HG02678 (cell line): Measurements from ENCODE around the gene FARP2.
"Not testable (repeated sequence)": the region's sequence is repeated elsewhere in the genome, so short reads cannot be mapped to it uniquely, and the experiment has no call there.

Experiments
- ATAC-seq: cut with Tn5 transposase; IDR thresholded peaks from one replicate; pipeline ENCODE4 v1.9.1; 2021; ENCODE audit warnings: mild to moderate bottlenecking, moderate library complexity; ENCODE audit not compliant: unreplicated experiment

The FARP2 gene

GRCh38 chr2:241498115-241499070 is 142.3 kb downstream of the FARP2 start:
- no peak for ATAC-seq

DNA sequence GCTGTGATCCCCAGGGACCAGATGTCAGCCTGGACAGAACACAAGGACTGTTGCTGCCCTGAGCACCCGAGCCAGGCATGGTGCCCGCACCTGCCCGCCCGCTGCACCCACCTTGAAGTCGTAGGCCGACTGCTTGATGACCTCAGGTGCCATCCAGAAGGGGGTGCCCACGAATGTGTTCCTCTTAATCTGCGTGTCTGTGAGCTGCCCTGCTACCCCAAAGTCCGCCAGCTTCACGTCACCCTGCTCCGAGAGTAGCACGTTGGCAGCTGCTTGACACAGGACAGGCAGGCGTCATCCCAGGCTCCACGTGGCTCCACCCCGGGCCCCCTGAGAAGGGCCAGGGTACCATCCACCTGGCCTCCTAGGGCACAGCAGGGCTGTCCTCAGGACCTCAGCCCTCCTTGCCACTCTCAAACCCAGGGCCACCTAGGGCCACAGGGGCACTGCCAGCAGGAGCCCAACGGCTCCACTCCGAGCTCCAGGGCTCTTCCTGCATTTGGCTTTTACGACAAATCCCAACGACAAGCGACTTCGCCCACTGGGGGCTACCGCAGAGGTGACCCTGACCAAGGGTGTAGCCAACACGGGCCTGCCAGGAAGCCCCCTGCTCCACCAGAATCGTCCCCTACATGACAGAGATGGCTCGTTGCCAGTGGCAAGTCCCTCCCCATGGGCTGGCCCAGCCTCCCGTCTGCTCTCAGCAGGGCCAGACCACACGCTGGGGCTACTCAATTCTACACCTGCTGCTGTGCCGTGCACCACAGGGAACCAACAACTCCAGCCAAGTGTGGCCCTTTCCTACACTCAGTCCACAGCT is 143.3 kb downstream of the FARP2 start:
- ATAC-seq, result no peak

DNA sequence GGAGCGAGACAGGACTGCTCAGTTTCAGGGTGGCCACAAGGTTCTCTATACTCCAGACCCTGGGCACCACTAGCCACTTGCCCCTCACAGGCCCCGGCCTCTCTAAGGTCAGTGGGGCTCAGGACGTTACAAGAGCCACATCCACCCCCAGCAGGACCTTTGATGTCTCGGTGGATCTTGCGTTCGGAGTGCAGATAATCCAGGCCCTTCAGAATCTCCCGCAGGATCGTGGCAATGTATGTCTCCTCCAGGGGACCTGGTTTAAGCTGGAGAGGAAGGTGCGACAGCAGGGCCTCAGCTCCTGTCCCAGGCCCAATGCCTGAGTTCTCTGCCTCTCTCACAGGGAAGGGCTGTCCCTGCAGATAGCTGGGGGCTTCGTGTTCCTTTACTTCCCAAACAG is 143.9 kb downstream of the FARP2 start:
- no peak for ATAC-seq

DNA sequence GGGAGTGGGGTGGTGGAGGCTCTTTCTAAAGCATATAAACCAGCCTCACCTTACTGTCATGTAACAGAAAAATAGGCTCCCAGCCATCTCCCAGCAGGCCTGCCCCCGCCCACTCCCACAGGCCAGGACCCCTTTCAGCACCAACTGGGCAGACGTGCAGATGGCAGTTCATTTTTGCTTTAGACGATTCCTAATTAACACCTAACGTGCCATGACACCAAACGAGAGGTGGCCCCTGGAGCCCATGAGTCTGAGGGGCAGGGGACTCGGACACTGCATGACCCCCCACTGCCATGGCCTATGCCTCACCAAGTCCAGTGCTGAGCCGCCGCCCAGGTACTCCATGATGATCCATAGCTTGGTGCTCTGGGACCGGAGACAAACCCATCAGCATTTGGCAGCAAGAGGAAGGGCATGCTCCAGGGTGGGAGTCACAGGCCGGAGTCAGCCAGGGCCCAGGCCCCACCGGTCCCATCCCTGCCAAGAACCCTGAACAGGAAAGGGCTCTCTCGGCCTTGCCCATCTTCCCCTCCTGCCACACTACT is 144.4 kb downstream of the FARP2 start:
- ATAC-seq, result no peak

GRCh38 chr2:241501099-241501541 is 145.0 kb downstream of the FARP2 start:
- ATAC-seq, result no peak

DNA sequence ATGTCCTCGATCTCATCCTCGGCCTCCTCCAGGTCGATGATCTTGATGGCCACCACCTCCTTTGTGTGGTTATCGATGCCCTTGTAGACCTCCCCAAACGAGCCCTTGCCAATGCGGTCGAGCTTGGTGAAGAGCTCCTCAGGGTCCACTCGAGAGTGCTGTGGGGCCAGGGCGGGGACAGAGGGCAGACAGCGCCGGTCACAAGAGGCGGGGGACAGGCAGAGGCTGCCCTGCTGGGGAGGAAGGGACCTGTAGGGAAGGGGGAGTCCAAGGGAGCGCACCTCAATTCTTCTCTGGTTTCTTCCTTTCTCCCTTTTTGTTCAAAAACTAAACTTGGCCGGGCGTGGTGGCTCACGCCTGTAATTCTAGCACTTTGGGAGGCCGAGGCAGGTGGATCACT is 145.5 kb downstream of the FARP2 start:
- no peak for ATAC-seq

- ATAC-seq, result no peak
Observed at GRCh38 chr2:241502281-241502680, 146.2 kb downstream of the FARP2 start.

DNA sequence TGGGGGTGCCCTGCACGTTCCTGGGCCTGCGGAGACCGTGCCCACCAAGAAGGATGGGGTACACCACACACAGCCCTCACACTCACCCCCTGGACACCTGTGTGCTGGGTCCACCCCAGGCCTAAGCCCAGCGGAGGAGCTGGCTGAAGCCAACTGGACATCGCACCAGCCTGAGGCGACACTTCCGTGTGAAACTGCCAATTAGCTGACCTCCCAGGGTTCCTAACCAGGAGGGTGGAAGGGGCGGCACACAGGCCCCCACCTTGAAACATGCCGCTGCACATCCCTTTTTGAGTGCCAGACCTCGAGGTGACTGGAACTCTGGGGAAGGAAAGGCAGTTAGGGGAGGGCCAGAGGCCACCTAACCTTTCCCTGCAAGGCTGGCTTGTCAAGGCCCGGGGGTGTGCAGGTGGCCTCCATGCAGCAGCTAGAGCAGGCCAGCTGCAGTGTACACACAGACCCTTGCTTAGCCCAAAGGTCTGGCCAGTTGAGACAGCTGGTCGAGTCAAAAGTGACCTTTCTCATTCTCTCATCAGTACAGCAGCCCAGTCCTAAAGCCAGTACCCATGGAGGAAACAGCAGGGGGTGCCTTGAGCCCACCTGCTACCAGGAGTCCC is 147.8 kb downstream of the FARP2 start:
- no peak for ATAC-seq

GRCh38 chr2:241505086-241505780 is 149.1 kb downstream of the FARP2 start:
- no peak for ATAC-seq

DNA sequence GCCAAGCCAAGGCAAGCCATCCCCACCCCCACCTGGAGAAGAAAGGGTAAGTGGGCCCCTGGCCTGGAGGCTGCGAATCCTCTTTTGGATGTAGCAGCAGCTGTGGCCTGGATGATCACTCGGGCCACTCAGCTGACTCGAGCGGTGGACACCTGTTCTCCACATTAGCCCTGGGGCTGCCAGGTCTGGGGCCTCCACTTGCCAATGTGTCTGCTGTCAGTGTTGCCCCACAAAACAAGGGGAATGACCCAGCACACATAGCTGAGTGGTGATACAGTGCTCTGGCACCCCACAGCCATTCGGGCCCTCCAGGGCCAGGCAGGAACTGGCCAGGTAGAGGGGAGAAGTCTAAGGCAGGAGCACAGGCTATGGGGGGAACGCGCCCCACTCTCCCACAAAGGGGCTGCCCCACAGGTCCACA is 149.7 kb downstream of the FARP2 start:
- no peak for ATAC-seq

DNA sequence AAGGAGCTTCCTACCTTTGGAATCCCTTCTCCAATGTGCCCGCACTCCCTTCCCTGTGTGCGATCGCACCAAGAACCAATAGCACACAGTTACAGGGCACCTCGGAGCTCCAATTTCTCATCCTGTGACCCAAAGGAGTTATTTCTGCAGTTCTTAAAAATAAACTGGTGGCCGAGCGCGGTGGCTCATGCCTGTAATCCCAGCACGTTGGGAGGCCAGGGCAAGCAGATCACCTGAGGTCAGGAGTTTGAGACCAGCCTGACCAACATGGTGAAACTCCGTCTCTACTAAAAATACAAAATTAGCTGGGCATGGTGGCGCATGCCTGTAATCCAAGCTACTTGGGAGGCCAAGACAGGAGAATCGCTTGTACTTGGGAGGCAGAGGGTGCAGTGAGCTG is 150.2 kb downstream of the FARP2 start:
- not testable (repeated sequence) for ATAC-seq

DNA sequence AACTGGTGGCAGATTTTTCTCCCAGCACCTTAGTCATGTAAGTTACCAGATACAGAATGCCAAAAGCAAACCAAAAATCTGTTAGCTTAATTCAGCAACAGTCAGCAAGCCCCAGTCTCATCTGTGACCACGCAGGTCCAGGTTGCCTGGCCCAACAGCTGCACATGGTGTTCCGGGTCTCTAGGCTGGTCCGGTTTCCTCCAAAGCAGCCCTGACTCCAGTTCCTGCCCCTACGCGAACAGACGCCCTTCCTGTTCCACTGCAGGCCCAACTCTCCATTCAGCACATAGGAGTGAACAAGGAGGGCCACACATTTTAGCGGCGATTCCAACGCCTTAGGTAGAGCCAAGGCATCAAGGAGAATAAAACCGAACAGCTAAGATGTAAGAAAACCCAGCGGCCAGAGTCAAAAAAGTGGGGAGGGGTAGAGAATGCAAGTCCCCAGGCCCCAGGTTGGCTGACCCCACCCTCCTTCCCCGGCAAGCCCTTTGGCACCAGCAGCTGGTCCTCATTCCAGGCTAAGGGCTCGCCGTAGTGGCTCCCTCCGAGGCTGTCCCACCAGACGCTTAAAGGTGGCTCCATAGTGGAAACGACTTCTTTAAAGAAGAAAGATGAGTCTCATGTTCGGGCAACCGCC is 150.8 kb downstream of the FARP2 start:
- no peak for ATAC-seq

- ATAC-seq, result peak; percentile 17
Observed at GRCh38 chr2:241507430-241508239, 151.6 kb downstream of the FARP2 start.

DNA sequence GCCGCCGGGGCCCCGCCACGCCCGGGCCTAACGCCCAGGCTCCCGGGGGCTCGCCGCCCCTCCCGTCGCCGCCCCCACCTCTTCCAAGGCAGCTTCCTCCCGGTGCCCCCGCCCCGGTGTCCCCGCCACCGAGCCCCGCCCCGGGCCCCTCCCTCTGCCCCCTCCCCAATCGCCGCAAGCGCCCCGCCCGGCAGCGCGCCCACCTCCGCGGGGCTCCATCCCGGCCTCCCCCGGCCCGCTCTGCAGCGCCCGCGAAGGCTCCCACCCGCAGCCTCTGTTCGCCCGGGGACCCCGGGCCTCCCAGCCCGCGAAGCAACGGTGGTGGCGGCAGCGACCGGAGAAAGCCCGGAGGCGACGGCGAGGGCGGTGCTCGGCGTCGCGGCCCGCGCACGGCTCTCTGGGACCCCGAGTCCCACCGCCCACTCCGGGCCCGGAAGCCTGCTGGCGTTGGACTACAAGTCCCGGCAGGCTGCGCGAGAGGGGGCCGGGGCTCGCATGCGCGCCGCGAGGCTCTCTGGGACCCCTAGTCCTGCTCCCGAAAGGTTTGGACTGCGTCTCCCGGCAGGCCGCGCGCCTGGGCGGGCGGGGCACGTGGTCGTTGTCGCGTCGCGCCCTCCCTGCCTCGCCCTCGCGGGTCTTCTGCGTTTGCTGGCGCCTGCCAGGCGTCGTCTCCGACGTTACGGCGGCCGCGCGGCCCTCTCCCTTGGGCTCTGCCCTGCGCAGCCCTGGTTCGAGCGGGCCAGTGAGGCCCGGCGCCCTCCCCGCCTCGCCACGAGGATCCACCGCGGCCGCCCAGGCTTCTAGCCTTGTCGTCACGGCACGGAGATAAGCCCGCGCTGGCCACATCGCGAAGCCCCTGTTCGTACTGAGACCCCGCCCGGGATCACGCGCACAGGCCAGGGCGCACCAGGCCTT is 152.4 kb downstream of the FARP2 start, which contains the start of gene STK25:
Gene STK25, minus strand, starts transcription at position 345 of the 915 bp plus-strand sequence. CDS start 549 bp downstream, outside the sequence.
- ATAC-seq, result peak; percentile 90

DNA sequence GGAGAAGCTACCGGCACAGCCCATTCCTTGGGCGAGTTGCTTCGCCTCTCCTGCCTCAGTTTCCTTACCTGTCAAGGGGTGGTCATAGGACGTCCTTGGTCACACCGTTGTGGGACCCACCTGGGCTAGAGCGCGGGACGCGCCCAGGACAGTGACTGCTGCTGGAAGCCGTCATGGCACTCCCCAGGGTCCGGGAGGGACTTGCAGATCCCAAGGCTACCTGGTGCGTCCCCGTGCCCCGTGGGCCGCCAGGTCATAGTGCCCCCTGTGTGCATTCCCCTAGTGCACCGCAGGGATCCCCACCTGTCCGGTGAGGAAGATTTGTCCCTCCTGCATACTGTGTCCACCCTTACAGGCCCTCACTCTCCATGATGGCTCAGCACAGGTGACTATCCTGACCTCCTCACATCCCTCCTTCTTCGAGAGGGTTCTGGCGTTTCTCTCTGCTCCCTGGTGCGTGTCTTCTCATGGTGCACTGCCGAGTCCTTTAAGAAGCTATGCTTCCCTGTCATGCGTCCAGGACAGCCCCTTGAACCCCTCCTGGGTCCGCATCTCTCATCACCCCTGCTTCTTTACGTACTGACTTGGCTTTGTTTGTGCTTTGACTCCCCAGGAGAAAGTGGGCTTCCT is 153.2 kb downstream of the FARP2 start:
- no peak for ATAC-seq

DNA sequence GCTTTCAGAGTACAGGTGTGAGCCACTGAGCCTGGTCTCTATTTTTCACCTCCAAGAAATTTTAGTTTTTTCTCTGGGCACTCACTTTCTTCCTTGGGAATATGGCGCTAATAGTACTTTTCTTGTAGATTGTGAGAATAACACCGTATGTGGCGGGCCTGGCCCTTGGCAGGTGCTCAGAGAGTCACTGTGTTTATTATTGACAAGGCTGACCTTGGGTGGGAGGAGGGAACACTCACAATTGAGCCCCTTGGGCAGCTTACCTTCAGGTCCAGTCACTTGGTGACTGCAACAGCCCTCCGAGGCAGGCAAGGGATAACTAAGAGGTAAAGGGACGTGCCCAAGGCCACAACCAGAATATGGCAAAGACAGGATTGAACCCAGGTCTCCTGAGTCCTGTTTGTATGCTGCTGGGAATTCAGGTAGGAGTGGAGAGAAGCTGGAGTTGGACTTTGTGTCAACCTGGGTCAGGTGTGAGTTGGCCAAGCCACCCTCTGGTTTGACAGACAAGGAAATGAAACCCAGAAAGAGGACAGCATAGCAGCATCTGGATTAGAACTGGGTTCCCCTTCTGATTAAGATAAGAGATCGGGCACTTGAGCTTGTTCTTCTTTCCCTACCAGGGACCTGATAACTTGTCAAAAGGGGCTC is 155.1 kb downstream of the FARP2 start:
- ATAC-seq, result no peak

DNA sequence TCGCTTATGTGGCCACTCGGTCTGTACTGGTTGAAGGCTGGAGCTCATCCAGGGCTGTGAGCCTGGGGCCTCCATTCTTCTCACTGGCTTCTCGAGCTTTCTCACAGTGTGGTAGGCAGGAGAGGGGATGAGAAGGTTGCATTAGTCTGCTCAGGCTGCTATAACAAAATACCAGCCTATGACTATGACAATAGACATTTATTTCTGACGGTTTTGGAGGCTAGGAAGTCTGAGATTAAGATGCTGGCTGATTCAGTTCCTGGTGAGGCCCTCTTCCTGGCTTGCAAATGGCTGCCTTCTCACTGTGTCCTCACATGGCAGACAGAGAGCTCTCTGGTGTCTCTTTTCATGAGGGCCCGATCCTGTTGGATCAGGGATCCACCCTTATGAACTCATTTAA is 158.5 kb downstream of the FARP2 start:
- no peak for ATAC-seq
